ENCODE data around the gene HERC2. TPM values are rescaled to one million over a fixed set of nuclear protein-coding genes. Genes with fewer than 3 reads are reported as not detected.
"Not testable (repeated sequence)": the region's sequence is repeated elsewhere in the genome, so short reads cannot be mapped to it uniquely, and the experiment has no call there.

Gene HERC2
- total RNA-seq, 1 donor from 2014 or later = 55.3 TPM

DNA sequence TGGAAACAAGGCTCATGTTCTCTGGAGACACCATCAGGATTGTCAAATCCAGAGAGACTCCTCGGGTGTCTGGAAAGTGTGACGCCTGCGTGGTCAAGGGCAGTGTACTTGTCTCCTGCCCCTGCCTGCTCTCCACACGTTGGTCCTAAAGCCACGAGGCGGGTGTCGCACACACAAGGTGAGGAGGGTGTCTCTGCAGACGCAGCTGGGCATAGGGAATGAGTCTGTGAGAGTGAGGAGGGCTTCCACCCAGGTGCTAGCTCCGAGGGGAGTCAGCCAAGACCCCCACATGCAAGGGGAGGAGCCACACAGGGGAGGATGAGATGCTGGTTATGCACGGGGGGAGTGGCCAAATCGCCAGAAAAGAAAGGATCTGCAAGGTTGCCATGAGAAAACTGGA lies 194.9 kb downstream of the HERC2 start:
- intact Hi-C loops (cut with DNase I) = no loop called here
- TF ChIP-seq, protein P1, sequence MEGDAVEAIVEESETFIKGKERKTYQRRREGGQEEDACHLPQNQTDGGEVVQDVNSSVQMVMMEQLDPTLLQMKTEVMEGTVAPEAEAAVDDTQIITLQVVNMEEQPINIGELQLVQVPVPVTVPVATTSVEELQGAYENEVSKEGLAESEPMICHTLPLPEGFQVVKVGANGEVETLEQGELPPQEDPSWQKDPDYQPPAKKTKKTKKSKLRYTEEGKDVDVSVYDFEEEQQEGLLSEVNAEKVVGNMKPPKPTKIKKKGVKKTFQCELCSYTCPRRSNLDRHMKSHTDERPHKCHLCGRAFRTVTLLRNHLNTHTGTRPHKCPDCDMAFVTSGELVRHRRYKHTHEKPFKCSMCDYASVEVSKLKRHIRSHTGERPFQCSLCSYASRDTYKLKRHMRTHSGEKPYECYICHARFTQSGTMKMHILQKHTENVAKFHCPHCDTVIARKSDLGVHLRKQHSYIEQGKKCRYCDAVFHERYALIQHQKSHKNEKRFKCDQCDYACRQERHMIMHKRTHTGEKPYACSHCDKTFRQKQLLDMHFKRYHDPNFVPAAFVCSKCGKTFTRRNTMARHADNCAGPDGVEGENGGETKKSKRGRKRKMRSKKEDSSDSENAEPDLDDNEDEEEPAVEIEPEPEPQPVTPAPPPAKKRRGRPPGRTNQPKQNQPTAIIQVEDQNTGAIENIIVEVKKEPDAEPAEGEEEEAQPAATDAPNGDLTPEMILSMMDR (IDR thresholded peaks at IDR 0.05) = no peak
- Histone ChIP-seq H3K27ac (no peak overlapping the region), H3K4me3 (no peak overlapping the region), H3K4me1 (no peaks in the 10 kb centered on the region), H3K27me3 (ENCODE audit: low read depth) (no peaks in the 10 kb centered on the region), H3K9me3 (no peaks in the 10 kb centered on the region), H3K36me3 (peaks cover 81% of the 10 kb centered on the region)
- DNase-seq (no peak), ATAC-seq (no peak)

DNA sequence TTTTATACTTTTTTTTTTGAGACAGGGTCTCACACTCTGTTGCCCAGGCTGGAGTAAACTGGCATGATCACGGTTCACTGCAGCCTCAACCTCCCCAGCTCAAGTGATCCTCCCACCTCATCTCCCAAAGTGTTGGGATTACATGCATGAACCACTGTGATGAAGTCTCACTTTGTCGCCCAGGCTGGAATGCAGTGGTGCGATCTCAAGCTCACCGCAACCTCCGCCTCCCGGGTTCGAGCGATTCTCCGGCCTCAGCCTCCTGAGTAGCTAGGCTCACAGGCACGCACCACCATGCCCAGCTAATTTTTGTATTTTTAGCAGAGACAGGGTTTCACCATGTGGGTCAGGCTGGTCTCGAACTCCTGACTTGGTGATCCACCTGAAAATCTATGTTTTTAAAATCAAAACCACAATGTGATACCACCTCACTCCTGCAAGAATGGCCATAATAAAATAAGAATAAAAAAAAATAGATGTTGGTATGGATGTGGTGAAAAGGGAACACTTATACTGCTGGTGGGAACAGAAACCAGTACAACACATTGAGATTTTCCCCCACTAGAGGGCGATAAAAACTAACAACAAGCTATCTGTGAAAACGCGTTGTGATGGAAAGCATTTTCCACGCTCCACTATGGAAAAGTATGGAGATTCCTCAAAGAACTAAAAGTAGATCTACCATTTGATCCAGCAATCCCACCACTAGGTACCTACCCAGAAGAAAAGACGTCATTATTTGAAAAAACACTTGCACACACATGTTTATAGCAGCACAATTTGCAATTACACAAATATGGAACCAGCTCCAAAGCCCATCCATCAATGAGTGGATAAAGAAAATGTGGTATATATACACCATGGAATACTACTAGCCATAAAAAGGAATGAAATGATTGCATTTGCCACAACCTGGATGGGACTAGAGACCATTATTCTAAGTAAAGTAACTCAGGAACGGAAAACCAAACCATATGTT lies 196.0 kb downstream of the HERC2 start:
- intact Hi-C loops (cut with DNase I) = no loop called here
- TF ChIP-seq, protein P1 (IDR thresholded peaks at IDR 0.05) = peak; percentile 54
- Histone ChIP-seq H3K27ac (no peak overlapping the region), H3K27me3 (ENCODE audit: low read depth) (no peaks in the 10 kb centered on the region), H3K9me3 (no peaks in the 10 kb centered on the region), H3K4me1 (no peaks in the 10 kb centered on the region), H3K4me3 (no peak overlapping the region), H3K36me3 (peaks cover 78% of the 10 kb centered on the region)
- no peak for ATAC-seq
- DNase-seq = no peak

DNA sequence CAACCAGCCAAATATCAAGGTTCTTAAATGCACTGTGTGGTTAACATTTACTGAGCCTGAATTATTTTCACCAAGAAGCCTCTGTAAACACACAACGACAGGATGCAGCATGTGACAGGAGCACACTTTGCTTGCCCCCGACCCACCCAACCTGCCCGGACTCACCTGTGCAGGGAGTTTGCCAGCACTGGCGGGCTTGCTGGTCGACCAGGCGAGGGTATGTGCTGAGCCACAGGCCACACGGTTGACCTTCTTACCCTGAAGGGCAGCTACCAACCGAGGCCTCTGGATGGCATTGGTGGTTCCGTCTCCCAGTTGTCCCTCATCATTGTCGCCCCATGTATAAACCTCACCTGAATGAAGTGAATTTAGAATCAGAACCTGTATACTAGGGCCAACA lies 197.1 kb downstream of the HERC2 start:
- intact Hi-C loops (cut with DNase I) = no loop called here
- TF ChIP-seq, protein P1 (IDR thresholded peaks at IDR 0.05) = no peak
- Histone ChIP-seq H3K27ac (no peak overlapping the region), H3K4me1 (no peaks in the 10 kb centered on the region), H3K36me3 (peaks cover 78% of the 10 kb centered on the region), H3K4me3 (no peak overlapping the region), H3K9me3 (no peaks in the 10 kb centered on the region), H3K27me3 (ENCODE audit: low read depth) (no peaks in the 10 kb centered on the region)
- DNase-seq (no peak), ATAC-seq (no peak)

DNA sequence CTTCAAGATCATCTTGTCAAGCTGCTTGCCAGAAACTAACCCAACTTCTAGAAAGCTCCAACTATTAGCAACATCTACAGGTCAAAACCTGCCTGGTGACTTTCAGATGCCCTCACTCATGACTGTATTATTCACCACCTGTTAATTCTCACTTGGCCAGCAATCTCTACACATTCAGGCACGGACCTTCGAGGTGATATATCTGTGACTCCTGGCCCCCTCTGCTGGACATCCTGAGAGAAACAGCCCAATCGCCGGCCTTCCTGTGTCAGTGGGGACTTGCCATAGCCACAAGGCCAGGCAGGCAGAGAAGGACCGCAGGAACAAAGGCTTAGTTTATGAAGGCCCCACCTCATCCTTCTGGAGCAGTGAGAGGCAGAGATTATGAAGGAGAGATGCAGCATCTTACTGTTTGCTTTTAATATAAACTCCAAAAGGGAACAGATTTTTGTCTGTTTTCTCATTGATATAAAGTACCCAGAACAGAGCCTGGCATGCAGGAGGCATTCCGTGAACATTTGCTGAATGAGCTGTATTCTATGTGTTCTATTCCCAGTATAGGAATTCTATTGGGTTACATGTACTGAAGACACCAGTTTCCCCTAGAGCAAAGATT lies 198.5 kb downstream of the HERC2 start:
- Histone ChIP-seq H3K9me3 (no peaks in the 10 kb centered on the region), H3K27ac (no peak overlapping the region), H3K4me1 (no peaks in the 10 kb centered on the region), H3K4me3 (no peak overlapping the region), H3K36me3 (peaks cover 75% of the 10 kb centered on the region), H3K27me3 (ENCODE audit: low read depth) (no peaks in the 10 kb centered on the region)
- ATAC-seq (peak; percentile 74 to 78), DNase-seq (peak; percentile 68)
- TF ChIP-seq, protein P1 (IDR thresholded peaks at IDR 0.05) = peak; percentile 62
- intact Hi-C loops (cut with DNase I) = no loop called here

DNA sequence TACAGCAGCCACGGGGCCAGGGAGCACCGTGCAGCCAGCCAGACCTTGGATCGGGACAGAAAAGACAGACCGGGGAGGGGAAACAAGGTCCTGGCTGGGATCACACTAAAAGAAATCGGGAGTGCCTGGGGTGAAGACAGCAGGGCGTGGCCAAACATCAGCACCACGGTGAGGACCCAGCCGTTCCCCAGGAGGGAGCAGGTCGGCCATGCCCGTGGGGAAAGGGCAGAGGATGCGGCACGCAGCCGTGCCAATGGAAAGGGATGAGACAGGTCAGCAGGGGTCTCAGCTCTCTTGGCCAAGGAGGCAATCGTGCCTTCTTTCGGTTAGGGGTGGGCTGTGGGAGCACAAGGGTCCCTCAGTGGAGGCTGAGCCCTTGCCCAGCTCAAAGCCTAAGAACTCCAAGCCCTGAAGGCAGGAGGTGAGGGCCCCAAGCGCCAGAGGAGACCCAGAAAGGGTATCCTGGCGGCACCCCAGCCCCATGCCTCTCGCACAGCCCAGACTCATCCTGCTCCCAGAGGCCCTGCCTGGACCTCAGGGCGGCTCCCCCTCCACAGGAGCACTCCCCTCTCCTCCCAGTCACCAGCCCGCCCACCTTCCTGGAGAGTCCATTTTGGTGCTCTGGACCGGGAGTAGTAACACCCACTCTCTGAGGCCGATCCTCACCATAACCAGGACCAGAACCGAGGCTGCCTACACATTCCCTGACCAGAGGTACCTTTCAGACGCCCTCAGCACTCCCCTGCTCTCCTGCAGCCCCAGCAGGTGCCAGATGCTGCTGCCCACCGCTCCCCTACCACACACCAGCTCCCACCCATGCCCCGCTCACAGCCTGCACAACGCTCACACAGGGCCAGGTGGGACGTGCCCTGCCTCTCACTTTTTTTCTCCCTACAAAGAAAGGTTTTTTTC lies 199.7 kb downstream of the HERC2 start:
- H3K9me3 ChIP-seq = no peaks in the 10 kb centered on the region
- H3K36me3 ChIP-seq = peaks cover 77% of the 10 kb centered on the region
- DNase-seq = no peak
- ATAC-seq = peak in 1 of 2 donors; percentile 29
- intact Hi-C loops (cut with DNase I) = no loop called here
- H3K27ac ChIP-seq = no peak overlapping the region
- H3K27me3 ChIP-seq (ENCODE audit: low read depth) = no peaks in the 10 kb centered on the region
- H3K4me3 ChIP-seq = no peak overlapping the region
- no peaks in the 10 kb centered on the region for H3K4me1 ChIP-seq
- TF ChIP-seq, protein P1 (IDR thresholded peaks at IDR 0.05) = no peak

DNA sequence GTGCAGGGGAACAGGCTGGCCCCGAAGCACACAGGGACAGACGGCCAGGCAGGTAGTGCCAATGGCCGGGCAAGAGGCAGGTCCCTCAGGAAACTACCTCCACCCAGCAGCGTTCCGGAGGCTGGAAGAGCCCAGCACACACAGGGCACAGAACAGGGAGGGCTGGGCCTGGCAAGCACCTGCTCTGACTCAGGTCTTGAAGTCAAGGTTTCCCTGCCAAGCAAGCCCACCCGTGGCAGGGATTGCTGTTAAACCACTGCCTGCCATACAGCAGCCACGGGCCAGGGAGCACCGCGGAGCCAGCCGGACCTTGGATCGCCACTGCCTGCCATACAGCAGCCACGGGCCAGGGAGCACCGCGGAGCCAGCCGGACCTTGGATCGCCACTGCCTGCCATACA lies 200.4 kb downstream of the HERC2 start:
- H3K9me3 ChIP-seq; H3K4me1 ChIP-seq; intact Hi-C loops (cut with DNase I); DNase-seq; H3K27ac ChIP-seq; H3K4me3 ChIP-seq; H3K27me3 ChIP-seq (ENCODE audit: low read depth); ATAC-seq: not testable (repeated sequence)
- peaks cover 79% of the 10 kb centered on the region for H3K36me3 ChIP-seq
